BLaER1 treated with 17β-estradiol and CSF1 and Interleukin-3, amounts not matched to agents 10 nM and 100 nM (cell line): Measurements from ENCODE around the gene LYSMD2.

Source experiments
- H3K27ac ChIP-seq, 11 experiments: shearing (Covaris generic); formaldehyde crosslinking; 2 replicates each; pipeline ENCODE4 v1.8.1; 2022
- H3K27me3 ChIP-seq, 11 experiments: shearing (Covaris generic); formaldehyde crosslinking; 2 replicates each; pipeline ENCODE4 v1.8.1; 2022
- H3K36me3 ChIP-seq, 11 experiments: shearing (Covaris generic); formaldehyde crosslinking; 2 replicates each; pipeline ENCODE4 v1.8.1; 2022
- H3K4me1 ChIP-seq, 10 experiments: shearing (Covaris generic); formaldehyde crosslinking; 2 replicates each; pipeline ENCODE4 v1.8.1; 2022
- H3K4me2 ChIP-seq, 11 experiments: shearing (Covaris generic); formaldehyde crosslinking; 2 replicates each; pipeline ENCODE4 v1.8.1; 2022
- H3K4me3 ChIP-seq, 10 experiments: shearing (Covaris generic); formaldehyde crosslinking; 2 replicates each; pipeline ENCODE4 v1.8.1; 2022
- H3K9ac ChIP-seq, 11 experiments: shearing (Covaris generic); formaldehyde crosslinking; 2 replicates each; pipeline ENCODE4 v1.8.1; 2022
- H3K9me3 ChIP-seq, 11 experiments: shearing (Covaris generic); formaldehyde crosslinking; replicated peaks in 1 of 11; 2 replicates each; pipeline ENCODE4 v1.8.1; 2022
- H4K20me1 ChIP-seq, 11 experiments: shearing (Covaris generic); formaldehyde crosslinking; 2 replicates each; pipeline ENCODE4 v1.8.1; 2022
- Cebpa-rat ChIP-seq, 11 experiments: shearing (Covaris generic); IDR thresholded peaks; 2 replicates each; pipeline ENCODE4 v1.8.1; 2022

LYSMD2 gene

GRCh38 chr15:51774916-51775315 lies 37.5 kb upstream of the LYSMD2 start:
- Histone ChIP-seq H3K9ac (no peak overlapping the region), H3K9me3 (no peaks in the 10 kb centered on the region), H3K4me1 (peaks cover 0 to 28% (median 0%) of the 10 kb centered on the region in 10 experiments; a peak in 7 of 20 replicates), H3K27ac (no peak overlapping the region), H3K4me2 (no peak overlapping the region), H3K27me3 (no peaks in the 10 kb centered on the region), H3K36me3 (peaks cover 22 to 83% (median 47%) of the 10 kb centered on the region in 11 experiments), H3K4me3 (no peak overlapping the region), H4K20me1 (no peaks in the 10 kb centered on the region; a peak in 2 of 22 replicates)
- TF ChIP-seq Cebpa-rat (IDR thresholded peaks at IDR 0.05) = no peak

DNA sequence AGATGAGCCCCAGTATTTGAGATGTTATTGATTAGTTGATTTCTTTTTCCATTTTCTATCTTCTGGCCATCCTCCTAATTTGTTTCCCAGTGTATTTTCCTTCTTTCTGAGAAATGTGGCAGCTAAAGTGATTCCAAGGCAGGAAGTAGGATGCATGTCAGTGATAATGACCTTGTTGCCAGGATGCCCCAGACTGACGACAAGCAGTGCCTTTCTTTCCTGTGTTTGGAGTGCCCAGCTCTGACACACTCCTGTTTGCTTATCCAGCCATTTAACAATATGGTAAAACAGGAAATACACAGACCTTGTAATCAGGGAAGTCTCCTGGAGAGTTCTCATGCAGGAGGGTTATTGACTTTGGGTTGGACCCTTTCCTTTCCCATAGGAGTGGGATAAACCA lies 34.3 kb upstream of the LYSMD2 start:
- H3K36me3 ChIP-seq = peaks cover 41 to 92% (median 70%) of the 10 kb centered on the region in 11 experiments
- H3K9ac ChIP-seq = no peak overlapping the region
- H3K9me3 ChIP-seq = peaks cover 0 to 6% (median 0%) of the 10 kb centered on the region in 11 experiments; a peak in 1 of 22 replicates
- peaks cover 0 to under 1% (median 0%) of the 10 kb centered on the region in 11 experiments; a peak in 2 of 22 replicates for H4K20me1 ChIP-seq
- peak overlapping the region in 2 of 11 experiments; percentile 53; a peak in 3 of 22 replicates for H3K4me2 ChIP-seq
- no peak overlapping the region for H3K27ac ChIP-seq
- H3K4me1 ChIP-seq = peaks cover 13 to 38% (median 16%) of the 10 kb centered on the region in 10 experiments
- no peaks in the 10 kb centered on the region for H3K27me3 ChIP-seq
- H3K4me3 ChIP-seq = no peak overlapping the region
- no peak for TF ChIP-seq Cebpa-rat (IDR thresholded peaks at IDR 0.05)

DNA sequence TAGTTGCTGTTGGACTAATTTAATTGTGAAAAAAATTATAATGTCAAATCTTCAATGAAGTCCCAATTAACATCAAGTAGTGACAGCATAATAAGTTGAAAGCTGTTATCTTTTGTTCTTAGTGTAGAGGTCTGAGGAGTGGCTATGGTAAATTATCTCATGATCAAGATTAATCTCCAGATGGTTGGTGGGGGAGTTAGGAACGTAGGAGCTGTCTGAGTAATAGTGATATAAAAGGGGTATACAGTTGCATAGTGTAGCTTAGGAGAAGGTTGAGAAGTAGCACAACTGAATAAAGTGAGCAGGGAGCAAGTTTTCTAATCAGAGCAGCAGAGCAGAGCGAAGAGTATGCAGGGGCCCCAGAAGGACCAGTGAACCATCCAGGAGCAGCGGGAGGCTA lies 33.4 kb upstream of the LYSMD2 start:
- H3K4me3 ChIP-seq = no peak overlapping the region
- H3K4me2 ChIP-seq = peak overlapping the region in 2 of 11 experiments; percentile 53; a peak in 4 of 22 replicates
- H3K9ac ChIP-seq = no peak overlapping the region
- peaks cover 0 to 9% (median 0%) of the 10 kb centered on the region in 11 experiments; a peak in 2 of 22 replicates for H4K20me1 ChIP-seq
- H3K4me1 ChIP-seq = peaks cover 21 to 38% (median 24%) of the 10 kb centered on the region in 10 experiments
- H3K36me3 ChIP-seq = peaks cover 42 to 92% (median 70%) of the 10 kb centered on the region in 11 experiments
- H3K27ac ChIP-seq = no peak overlapping the region
- H3K27me3 ChIP-seq = no peaks in the 10 kb centered on the region
- H3K9me3 ChIP-seq = peaks cover 0 to 6% (median 0%) of the 10 kb centered on the region in 11 experiments; a peak in 1 of 22 replicates
- no peak for TF ChIP-seq Cebpa-rat (IDR thresholded peaks at IDR 0.05)

- peak overlapping the region in 9 of 11 experiments; percentile 7 to 70 (median 33); a peak in 13 of 22 replicates for H3K27ac ChIP-seq
- no peak for TF ChIP-seq Cebpa-rat (IDR thresholded peaks at IDR 0.05)
- peak overlapping the region; percentile 43 to 78 (median 69) for H3K4me2 ChIP-seq
- H3K27me3 ChIP-seq = no peaks in the 10 kb centered on the region
- peaks cover 24 to 43% (median 27%) of the 10 kb centered on the region in 10 experiments for H3K4me1 ChIP-seq
- peaks cover 24 to 63% (median 47%) of the 10 kb centered on the region in 11 experiments; a peak in 21 of 22 replicates for H3K36me3 ChIP-seq
- H4K20me1 ChIP-seq = peaks cover 0 to 37% (median 0%) of the 10 kb centered on the region in 11 experiments; a peak in 2 of 22 replicates
- H3K4me3 ChIP-seq = no peak overlapping the region
- peaks cover 0 to 6% (median 0%) of the 10 kb centered on the region in 11 experiments; a peak in 1 of 22 replicates for H3K9me3 ChIP-seq
- peak overlapping the region in 3 of 11 experiments; percentile 2 to 20 (median 9); a peak in 2 of 22 replicates for H3K9ac ChIP-seq
Measured at GRCh38 chr15:51768018-51768417, 30.6 kb upstream of the LYSMD2 start.

- H3K4me2 ChIP-seq = peak overlapping the region; percentile 10 to 65 (median 43); a peak in 20 of 22 replicates
- H3K27ac ChIP-seq = no peak overlapping the region
- H3K9ac ChIP-seq = no peak overlapping the region
- peaks cover 17 to 46% (median 32%) of the 10 kb centered on the region in 11 experiments; a peak in 20 of 22 replicates for H3K36me3 ChIP-seq
- H4K20me1 ChIP-seq = peaks cover 0 to 47% (median 0%) of the 10 kb centered on the region in 11 experiments; a peak in 2 of 22 replicates
- H3K9me3 ChIP-seq = peaks cover 0 to 6% (median 0%) of the 10 kb centered on the region in 11 experiments; a peak in 1 of 22 replicates
- H3K4me1 ChIP-seq = peaks cover 24 to 36% (median 27%) of the 10 kb centered on the region in 10 experiments
- no peaks in the 10 kb centered on the region for H3K27me3 ChIP-seq
- no peak overlapping the region for H3K4me3 ChIP-seq
- TF ChIP-seq Cebpa-rat (IDR thresholded peaks at IDR 0.05) = no peak
Measured at GRCh38 chr15:51766341-51766740, 28.9 kb upstream of the LYSMD2 start.

DNA sequence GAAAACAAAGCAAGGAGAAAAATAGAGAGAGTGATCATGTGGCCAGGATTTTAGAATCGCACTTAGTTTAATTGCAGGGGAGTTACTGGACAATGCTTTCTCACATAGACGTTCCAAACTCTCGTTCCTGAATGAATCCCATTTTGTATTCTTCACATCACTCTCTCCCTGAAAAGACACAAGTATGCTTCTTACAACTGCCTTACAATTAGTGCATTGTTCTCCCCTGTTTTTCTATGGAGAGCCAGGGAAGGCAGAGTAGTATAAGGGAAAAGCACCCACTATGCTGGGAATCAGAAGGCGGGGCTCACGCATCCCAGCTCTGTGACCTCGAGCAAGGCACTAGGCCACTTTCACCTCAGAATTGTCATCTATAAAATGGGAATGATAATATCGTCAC lies 28.3 kb upstream of the LYSMD2 start:
- Histone ChIP-seq H4K20me1 (peaks cover 0 to 47% (median 0%) of the 10 kb centered on the region in 11 experiments; a peak in 2 of 22 replicates), H3K27me3 (no peaks in the 10 kb centered on the region), H3K36me3 (peaks cover 17 to 41% (median 28%) of the 10 kb centered on the region in 11 experiments; a peak in 20 of 22 replicates), H3K4me1 (peaks cover 24 to 35% (median 28%) of the 10 kb centered on the region in 10 experiments), H3K4me3 (no peak overlapping the region), H3K4me2 (peak overlapping the region in 8 of 11 experiments; percentile 22 to 65 (median 47); a peak in 13 of 22 replicates), H3K27ac (no peak overlapping the region), H3K9ac (no peak overlapping the region), H3K9me3 (peaks cover 0 to 6% (median 0%) of the 10 kb centered on the region in 11 experiments; a peak in 1 of 22 replicates)
- no peak for TF ChIP-seq Cebpa-rat (IDR thresholded peaks at IDR 0.05)

DNA sequence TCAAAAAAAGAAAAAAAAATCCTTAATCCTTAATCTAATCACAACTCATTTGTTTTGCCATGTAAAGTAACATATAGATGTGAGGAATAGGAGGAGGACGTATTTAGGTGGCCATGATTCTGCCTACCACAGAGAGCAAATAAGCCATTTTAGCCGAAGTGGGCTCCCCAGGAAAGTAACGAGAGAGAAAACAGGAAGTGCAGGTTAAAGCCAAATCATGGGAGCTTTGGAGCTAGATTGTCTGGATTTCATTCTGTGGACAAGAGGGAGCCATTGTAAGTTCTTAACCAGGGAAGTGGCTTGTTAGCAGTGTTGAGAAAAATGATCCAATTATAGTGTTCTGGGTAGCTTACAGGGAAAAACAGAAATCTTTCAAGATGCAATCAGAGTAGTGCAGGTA lies 23.4 kb upstream of the LYSMD2 start:
- no peak for TF ChIP-seq Cebpa-rat (IDR thresholded peaks at IDR 0.05)
- H3K27ac ChIP-seq = no peak overlapping the region
- no peaks in the 10 kb centered on the region for H3K27me3 ChIP-seq
- peaks cover 0 to 9% (median 0%) of the 10 kb centered on the region in 11 experiments; a peak in 8 of 22 replicates for H3K9me3 ChIP-seq
- peaks cover 7 to 59% (median 39%) of the 10 kb centered on the region in 10 experiments for H3K4me1 ChIP-seq
- H4K20me1 ChIP-seq = peaks cover 0 to 45% (median 0%) of the 10 kb centered on the region in 11 experiments; a peak in 2 of 22 replicates
- H3K4me2 ChIP-seq = peak overlapping the region in 4 of 11 experiments; percentile 3 to 24 (median 13); a peak in 2 of 22 replicates
- H3K36me3 ChIP-seq = peaks cover 0 to 8% (median 0%) of the 10 kb centered on the region in 11 experiments; a peak in 3 of 22 replicates
- no peak overlapping the region for H3K4me3 ChIP-seq
- H3K9ac ChIP-seq = no peak overlapping the region

- TF ChIP-seq Cebpa-rat (IDR thresholded peaks at IDR 0.05) = peak in 5 of 11 experiments; percentile 20 to 48 (median 44); a peak in 7 of 22 replicates
- Histone ChIP-seq H3K4me3 (no peak overlapping the region), H3K4me1 (peaks cover 16 to 66% (median 48%) of the 10 kb centered on the region in 10 experiments), H3K9ac (no peak overlapping the region), H3K27ac (no peak overlapping the region), H3K9me3 (peaks cover 0 to 12% (median 0%) of the 10 kb centered on the region in 11 experiments; a peak in 8 of 22 replicates), H3K4me2 (peak overlapping the region in 6 of 11 experiments; percentile 23 to 94 (median 37); a peak in 11 of 22 replicates), H3K27me3 (no peaks in the 10 kb centered on the region), H4K20me1 (peaks cover 0 to 35% (median 0%) of the 10 kb centered on the region in 11 experiments; a peak in 2 of 22 replicates), H3K36me3 (peaks cover 0 to 8% (median 0%) of the 10 kb centered on the region in 11 experiments; a peak in 3 of 22 replicates)
Measured at GRCh38 chr15:51759557-51760070, 22.2 kb upstream of the LYSMD2 start.

DNA sequence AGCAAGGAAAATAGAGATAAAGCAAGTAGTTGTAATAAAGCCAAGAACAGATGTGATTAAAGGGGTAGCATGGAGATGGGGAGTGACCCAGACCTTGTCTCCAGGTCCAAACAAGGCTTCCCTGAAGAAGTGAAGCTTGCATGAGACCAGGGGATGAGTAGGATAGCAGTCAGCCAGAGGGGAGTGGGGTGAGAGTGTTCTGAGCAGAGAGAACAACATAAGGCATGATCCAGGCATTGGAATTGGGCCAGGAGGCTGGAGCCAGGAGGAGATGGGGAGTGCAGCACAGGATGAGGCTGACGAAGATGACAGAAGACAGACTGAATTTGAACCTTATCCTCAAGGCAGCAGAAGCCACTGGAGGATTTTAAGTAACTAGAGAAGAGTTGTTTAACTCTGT lies 21.2 kb upstream of the LYSMD2 start:
- Histone ChIP-seq H3K27ac (no peak overlapping the region), H3K9ac (no peak overlapping the region), H3K9me3 (peaks cover 0 to 19% (median 0%) of the 10 kb centered on the region in 11 experiments; a peak in 9 of 22 replicates), H3K4me3 (no peak overlapping the region), H3K4me1 (peaks cover 23 to 75% (median 58%) of the 10 kb centered on the region in 10 experiments), H3K36me3 (peaks cover 0 to 8% (median 0%) of the 10 kb centered on the region in 11 experiments; a peak in 3 of 22 replicates), H3K4me2 (peak overlapping the region in 5 of 11 experiments; percentile 23 to 94 (median 37); a peak in 8 of 22 replicates), H4K20me1 (peaks cover 0 to 25% (median 0%) of the 10 kb centered on the region in 11 experiments; a peak in 2 of 22 replicates), H3K27me3 (no peaks in the 10 kb centered on the region)
- TF ChIP-seq Cebpa-rat (IDR thresholded peaks at IDR 0.05) = no peak
